ENCODE data around the gene HPSE.
"Not testable (repeated sequence)": the region's sequence is repeated elsewhere in the genome, so short reads cannot be mapped to it uniquely, and the experiment has no call there.

Gene HPSE

DNA sequence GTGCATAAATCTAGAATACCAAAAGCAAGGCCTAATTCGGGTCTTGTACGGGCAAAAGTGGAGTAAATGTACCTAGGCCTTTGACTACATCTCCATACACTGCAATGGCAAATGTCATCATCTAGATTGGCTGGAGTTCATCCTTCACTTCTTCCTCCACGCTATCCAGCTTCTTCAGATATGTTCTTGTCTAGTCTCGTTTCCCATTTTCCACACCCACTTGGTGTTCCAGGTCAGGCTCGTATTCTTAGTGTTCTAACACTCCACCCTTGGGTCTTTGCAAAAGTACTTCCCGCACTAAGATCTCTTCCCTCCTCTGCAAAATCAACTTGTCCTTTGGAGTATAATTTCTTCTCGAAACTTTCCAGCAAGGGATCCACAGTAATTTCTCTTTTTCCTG lies 51.5 kb downstream of the HPSE start:
- no peak for DNase-seq (ENCODE audit: low read depth)

DNA sequence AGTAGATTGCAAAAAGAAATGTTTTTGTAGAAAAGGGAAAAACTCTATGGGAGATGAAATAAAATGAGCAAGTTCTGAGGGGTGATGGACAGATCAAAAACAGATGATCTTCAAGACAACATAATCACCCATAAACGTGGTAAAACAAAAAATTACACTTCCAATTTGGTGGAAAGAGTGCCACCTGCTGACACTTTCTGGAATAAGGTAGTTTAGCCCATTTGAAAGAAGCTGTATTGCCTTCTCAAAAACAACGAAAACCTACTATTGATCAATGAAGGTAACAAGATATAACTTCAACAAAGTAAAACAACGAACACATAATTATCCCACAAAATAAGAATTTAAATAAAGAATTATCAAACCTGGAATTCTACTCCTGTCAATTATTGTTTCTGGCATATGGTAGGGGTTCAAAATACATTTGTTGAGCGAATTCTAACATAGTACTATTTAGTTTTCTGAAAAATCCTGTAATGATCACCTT lies 52.6 kb downstream of the HPSE start:
- no peak for DNase-seq (ENCODE audit: low read depth)

DNA sequence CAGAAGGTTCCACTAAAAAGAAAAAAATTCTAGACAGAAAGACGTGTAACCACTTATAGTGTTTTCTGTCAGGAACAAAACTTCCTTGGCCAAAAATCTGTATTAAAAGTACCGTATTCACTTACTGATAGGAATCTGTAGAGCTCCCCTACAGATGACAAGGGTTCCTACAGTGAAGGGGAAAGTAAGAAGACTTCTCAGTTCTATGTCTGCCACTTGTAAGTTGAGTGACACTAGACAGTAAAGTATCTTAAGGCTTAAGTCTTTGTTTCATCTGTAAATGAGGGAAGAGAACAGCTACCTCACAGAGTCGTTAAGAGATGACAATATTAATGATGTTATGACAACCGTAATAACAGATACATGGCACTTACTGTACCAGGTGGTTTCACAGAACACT lies 53.3 kb downstream of the HPSE start:
- DNase-seq (ENCODE audit: low read depth): no peak

DNA sequence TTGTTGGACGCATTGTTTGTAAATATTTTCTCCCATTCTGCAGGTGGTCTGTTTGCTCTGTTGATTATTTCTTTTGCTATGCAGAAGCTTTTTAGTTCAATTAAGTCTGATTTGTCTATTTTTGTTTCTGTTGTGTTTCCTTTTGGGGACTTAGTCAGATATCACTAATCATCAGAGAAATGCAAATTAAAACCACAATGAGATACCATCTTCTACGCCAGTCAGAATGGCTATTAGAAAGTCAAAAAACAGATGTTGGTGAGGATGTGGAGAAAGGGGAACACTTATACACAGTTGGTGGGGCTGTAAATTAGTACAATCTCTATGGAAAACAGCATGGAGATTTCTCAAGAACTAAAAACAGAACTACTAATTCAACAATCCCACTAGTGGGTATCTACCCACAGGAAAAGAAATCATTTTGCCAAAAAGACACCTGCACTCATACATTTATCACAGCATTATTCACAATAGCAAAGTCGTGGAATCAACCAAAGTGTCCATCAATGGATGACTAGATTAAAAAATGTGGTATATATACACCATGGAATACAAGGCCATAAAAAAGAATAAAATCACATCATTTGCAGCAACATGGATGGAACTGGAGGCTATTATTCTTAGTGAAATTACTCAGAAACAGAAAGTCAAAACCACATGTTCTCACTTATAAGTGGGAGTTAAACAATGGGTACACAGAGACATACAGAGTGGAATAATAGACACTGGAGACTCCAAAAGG lies 58.2 kb downstream of the HPSE start:
- DNase-seq (ENCODE audit: low read depth): no peak

DNA sequence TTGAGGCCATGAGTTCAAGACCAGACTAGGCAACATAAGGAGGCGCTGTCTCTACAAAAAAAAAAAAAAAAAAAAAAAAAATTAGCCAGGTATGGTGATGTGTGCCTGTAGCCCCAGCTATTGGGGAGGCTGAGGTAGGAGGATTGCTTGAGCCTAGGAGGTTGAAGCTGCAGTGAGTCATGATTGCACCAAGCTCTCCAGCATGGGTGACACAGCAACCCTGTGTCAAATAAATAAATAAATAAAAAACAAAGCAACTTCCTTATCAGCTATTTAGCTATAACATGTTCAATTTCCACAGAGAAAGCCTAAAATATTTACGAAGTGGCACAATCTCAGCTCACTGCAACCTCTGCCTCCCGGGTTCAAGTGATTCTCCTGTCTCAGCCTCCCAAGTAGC lies 60.7 kb downstream of the HPSE start:
- not testable (repeated sequence) for DNase-seq (ENCODE audit: low read depth)

DNA sequence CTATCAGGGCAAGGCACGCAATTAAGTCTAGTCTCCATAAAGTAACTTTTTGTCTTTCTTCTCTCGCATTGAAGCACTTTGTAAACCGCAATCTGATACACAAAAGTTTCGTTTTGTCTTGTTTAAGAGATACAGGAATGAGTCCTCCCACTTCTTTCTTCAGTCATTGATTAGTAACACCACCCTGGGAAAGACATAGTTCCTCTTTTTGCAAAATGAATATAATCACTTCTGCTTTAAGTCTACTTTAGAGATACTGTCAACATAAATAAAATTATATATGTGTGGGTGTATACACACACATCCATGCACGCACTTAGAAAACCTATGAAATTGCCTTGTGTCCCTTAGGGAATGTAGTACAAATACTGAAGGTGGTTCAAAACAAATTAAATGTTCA lies 61.7 kb downstream of the HPSE start:
- DNase-seq (ENCODE audit: low read depth): no peak

DNA sequence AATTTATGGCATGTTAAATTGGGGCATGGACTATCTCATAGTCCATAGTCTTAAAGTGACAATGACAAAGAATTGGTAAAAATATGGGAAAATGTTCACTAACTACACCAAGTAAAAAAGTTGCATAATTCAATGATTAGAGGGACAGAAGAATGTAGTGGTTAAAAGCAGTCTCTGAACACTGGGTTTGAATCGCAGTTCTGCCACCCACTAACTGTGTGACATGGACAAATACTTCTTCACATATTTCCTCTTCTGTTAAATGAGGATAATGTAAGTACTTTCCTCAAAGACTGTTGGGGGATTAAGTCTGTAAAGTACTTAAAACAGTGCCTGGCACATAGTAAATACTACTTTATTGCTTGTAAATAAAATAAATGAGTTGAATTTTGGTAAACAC lies 65.4 kb downstream of the HPSE start:
- DNase-seq (ENCODE audit: low read depth): no peak

DNA sequence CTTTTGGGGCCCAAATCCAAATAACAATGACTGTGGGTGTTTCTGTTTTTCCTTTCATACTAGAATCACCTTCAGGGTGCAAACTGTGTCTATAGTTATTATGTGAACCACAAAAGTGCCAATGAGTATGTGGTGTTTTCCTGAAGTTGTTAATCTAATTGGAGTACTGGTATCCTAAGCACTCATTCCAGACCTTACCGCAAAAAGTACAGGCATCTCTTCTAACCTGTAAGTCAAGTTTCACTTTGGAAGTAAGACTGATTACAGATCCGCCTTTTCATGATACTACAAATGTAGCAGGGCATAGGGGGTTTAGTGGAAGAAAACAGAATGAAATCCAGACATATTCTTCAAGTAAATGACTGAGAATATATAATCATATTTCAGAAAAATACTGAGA lies 66.2 kb downstream of the HPSE start:
- DNase-seq (ENCODE audit: low read depth): no peak

DNA sequence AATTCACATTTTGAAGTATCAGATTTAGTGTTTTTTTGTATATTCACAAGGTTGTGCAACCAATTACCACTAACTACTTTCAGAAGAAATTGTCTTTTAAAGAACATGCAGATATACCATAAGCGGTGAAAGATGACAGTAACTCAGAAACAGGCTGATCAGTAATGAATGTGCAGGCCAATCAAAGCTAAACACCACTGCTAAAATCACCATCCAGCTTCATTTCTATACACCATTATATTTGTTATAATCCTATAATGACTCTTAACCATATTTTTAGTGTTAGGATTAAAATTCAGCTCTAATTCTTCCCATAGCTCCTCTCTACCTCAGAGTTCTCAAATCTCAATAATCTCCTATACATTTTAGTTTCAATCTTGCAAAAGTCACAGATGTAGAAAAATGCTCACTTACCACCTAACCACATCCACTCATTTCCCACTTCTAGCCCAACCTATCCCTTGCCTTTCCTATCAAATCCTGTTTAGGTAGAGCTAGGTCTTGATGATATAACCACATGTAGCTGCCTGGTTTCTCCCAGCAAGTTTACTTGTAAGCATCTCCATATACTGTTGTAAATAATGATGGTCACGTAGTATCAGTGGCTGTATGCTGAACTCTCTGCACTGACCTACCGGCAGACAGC lies 66.7 kb downstream of the HPSE start:
- no peak for DNase-seq (ENCODE audit: low read depth)

DNA sequence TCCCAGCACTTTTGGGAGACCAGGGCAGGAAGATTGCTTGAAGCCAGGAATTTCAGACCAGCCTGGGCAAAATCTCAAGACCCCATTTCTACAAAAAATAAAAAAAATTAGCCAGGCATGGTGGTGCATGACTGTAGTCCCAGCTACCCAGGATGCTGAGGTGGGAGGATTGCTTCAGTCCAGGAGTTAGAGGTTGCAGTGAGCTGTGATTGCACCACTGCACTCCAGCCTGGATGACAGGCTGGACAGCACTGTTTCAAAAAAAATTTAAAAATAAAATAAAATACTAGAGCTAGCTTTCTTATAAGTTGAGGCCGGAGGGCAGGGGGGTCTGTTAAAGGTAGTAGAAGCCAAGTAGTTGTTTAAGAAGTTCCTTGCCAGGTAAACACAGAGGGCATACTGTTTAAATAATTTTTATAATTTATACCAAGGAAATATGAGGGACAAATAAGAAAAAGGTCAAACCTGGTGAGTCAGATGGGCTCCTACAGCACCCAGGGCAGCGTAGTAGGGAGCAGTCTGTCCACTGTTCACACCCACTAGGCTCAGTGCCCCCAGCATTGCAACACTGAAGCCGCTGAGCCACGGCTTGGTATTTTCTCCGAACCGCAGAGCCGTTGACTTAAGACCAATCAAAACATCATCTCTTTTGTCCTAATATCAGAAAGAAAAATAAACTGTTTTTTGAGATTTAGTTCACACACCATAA lies 67.4 kb downstream of the HPSE start:
- no peak for DNase-seq (ENCODE audit: low read depth)

DNA sequence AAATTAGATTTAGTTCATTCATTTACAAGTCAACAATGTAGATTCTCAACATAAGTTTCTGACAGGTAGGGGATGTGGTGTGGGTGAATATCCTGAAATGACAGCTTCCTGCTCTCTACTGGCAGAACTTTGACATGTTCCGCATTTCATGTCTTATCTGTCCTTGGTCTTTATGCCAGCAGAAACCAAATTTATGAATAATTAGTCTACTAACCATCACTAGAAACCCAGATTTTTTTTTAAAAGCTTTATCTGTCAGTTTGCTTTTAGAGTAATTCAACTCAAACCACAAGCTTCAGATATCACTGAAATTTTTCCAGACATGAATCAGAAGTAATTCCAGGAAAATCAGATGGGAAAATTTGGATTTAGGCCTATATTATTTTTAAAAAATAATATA lies 68.0 kb downstream of the HPSE start:
- DNase-seq (ENCODE audit: low read depth): no peak

DNA sequence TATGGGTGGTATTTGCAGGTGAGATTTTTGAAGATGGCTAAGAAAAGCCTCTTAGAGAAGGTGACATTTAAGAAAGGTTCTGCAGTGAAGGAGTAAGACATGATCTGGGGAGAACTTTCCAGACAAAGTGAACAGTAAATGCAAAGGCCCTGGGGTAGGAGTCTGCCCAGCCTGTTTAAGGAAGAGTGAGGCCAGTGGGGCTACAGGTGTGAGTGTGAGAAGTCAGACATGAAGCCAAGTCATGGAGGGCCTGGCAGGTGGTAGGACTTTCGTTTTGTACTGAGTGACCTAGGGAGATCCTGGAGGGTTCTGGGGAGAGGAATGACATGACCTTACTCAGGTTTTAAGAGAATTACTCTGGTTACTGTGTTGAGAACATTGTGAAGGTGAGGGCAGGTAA lies 71.5 kb downstream of the HPSE start:
- DNase-seq (ENCODE audit: low read depth): no peak

DNA sequence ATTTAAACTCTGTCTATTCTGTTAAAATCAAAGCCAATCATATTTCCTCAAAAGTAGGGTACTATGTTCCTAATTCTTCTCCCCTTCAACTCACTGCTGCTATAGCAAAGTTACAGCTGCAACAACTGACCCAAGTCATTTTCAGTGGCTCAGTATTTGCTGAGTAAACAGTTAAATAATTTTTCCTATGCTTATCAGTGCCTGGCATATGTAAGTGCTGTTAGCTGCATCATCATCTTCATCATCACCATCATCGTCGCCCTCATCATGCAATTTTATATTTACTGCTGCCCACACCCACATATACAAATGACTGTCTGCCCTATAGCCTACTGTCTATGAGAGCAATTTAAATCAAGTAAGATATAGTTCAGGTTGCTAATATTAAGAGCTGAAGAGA lies 72.0 kb downstream of the HPSE start:
- DNase-seq (ENCODE audit: low read depth): no peak

DNA sequence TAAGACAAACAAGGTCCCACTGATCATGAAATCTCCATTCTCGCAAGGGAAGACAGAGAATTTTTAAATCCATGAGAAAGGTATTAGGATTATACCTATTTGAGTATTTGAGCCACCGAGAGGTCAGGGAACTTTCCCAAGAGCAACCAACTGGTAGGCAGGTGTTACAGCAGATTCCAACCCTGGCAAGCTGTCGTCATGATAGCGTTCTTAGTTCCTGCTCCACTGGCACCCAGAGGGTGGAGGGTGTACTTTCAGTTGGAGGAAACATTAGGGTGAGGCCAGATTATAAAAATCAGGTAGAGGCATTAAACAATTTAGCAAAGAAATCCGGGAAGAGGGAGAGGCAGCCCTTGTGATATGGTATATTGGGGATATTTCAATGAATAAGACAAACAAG lies 73.3 kb downstream of the HPSE start:
- DNase-seq (ENCODE audit: low read depth): no peak

DNA sequence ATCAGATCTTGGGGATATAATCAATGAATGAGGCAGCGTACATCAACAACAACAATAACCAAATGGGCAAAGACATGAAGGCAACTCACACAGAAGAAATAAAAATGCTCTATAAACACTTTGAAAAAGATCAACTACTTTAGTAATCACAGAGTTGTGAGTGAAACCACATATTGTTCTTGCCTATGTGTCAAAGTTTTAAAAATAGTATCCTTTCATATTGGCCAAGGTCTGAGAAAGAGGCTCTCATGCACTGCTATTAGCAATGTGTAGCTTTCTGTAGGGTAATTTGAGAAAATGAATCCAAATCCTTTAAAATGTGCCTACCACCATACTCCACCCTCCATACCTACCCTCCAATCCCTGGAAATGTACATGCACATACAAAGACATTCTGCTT lies 75.1 kb downstream of the HPSE start:
- DNase-seq (ENCODE audit: low read depth): no peak

DNA sequence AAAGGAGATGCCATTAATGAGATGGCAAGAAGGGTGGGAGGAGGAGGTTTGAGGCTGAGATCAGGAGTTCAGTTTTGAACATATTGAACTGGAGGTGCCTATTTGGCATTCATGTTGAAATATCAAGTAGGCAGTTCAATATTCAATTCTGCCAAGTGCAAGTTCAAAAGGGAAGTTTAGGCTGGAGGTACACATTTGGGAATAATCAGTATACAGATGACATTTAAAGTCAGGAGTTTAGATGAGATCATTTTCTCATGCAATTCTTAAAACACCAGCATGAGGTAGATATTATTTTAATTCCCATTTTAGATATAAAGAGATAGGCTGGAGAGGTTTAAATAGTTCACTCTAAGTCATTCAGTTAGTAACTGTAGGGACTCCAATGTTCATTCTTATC lies 76.2 kb downstream of the HPSE start:
- no peak for DNase-seq (ENCODE audit: low read depth)

DNA sequence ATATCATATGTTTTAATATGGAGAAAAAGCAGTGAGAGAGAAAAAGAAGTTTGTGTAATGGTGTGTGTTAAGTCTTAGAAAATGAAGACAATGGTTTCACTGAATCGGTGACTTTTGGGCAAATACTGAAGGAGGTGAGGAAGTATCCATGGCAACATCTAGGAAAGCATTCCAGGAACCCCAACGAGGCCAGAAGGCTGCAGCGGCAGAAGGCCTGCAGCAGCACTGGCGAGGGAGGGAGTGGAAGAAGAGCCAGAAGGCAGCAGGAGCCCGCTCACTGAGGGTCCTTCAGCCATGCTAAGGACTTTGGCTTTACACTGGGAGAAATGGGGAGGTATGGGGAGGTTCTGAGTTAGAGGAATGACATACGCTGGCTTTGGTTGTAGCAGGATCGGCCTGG lies 76.8 kb downstream of the HPSE start:
- no peak for DNase-seq (ENCODE audit: low read depth)

DNA sequence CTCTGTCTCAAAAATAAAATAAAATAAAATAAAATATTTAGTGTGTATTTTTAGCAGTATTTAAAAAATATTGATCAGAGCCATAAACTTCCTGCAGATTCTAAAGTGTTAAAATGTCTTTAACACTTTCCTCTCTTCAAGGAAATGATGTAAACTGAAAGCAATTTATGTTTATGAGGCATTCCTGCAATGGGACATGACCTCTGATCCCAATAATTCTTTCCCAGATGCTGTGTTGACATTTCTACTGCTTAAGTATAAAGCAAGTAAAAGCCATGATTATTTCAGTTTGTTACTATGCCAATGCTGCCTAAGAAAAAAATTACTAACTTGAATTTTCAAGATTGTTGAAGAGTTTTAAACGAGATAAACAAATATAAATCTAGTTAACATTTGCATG lies 79.1 kb downstream of the HPSE start:
- no peak for DNase-seq (ENCODE audit: low read depth)

DNA sequence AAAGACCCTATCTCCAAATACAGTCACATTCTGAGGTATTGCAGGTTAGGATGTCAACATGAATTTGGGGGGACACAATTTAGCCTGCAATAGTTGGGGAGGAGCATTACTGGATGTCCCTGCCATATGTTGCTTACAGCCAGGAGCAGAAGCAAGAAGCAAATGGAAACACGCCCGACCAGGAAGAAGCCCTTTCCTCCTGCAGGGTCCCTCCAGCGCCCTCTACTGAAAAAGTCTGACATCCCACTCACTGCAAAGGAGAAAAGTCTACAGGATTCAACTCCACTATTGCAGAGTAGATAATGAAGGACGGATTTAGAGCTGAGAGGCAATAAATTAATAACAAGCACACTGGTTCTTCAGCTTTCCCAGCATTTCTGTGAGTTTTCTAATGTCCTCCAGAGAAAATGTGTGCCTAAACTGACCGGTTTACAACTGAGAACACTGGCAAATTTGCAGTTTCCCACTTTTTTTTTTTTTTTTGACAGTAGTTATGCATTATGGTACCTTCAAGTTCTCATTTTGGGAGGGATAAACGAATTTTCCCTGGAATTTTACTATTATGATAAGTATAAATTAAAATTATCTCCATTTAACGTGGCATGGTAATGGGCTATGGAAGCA lies 81.8 kb downstream of the HPSE start:
- DNase-seq (ENCODE audit: low read depth): no peak

DNA sequence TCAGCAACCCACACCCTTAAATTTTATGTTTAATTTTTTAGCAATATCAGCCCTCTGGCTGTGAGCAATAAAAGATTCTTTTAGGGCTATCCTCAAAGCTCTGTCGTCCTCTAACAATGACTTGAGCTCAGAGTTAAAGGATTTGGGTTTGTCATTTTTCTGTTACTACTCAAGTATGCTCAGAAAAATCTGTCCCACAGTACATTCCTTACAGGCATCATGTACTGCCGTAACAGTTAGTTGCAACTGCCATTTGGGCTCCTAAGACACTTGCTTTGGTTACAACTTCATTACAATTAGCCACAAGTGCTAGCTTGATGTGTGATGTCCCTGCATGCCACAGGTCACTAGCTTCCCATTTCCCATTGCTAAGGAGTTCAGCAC lies 83.2 kb downstream of the HPSE start:
- DNase-seq (ENCODE audit: low read depth): no peak

DNA sequence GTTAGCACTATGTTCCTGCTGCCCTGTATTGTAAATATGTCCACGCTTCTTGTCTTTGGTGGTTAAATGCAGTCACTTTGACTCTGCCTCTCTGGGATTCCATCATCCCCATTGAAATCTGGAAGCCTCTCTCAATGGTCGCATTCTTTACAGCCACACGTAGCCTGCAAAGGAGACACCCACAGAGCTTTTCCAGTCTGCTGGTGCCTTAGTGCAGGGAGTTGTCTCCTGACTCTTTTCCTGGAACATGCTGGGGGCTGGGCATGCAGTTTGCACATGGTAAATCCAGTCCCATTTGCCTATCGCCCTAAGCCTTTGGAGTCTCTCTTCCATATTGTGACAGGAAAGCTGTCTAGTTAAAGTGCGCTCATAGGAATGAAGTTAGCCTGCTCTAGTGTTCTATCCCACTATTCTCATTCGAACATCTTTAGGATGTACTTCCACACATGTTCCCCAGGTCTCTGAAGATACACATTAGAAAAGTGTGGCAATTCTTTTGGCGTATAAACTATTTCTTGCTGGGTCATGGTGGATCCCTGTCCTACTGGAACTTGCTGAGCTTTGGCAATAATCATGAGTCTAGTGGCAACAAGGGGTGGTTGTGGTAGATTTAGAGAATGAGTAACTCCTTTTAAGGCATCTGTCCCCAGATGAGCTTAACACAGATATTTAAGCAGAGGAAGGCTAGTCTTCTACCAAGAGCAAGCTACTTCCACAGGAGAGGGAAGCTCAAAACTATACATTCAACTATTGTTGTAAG lies 83.8 kb downstream of the HPSE start:
- no peak for DNase-seq (ENCODE audit: low read depth)

DNA sequence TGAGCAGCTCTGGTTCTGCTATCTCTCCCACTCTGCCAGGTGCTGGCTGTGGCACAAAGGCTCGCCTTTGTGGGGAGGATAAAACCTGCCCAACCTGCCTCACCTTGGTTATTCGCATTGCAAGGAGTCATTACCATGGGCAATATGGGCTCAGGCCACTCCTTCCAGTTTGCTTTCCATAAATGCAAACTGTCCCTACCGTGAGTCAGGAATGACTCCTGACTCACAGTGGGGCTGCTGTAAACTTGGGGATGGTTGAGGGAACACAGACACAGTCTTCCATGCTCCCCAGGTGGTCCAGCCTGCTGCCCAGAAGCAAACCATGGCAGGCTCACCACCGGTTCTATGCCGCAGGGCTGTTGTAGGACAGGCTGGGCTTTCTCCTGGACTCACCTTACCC lies 86.2 kb downstream of the HPSE start:
- DNase-seq (ENCODE audit: low read depth): no peak

Data from stimulated activated CD8-positive, alpha-beta memory T cell treated with anti-CD3 and anti-CD28 coated beads, Interleukin-15, amount 100 ng/mL, for 24 hours (primary cell).